H1 (cell line): Measurements from ENCODE around the gene EXD3. TPM values are rescaled to one million over a fixed set of nuclear protein-coding genes. Genes with fewer than 3 reads are reported as not detected.

ENCODE experiments used
- ATF2 ChIP-seq: IDR thresholded peaks from 2 replicates; pipeline ENCODE4 v1.6.1; 2012; ENCODE audit warnings: low read length, inconsistent platforms
- CEBPB ChIP-seq: IDR thresholded peaks from 2 replicates; pipeline ENCODE4 v1.6.1; 2012; ENCODE audit warnings: low read depth, low read length
- CHD1 ChIP-seq: IDR thresholded peaks from 2 replicates; pipeline ENCODE4 v1.6.1; 2012; ENCODE audit warnings: low read depth, low read length, improper control_type of control experiment
- EZH2 ChIP-seq: fragments of 200-600 bp; sonication (generic); IDR thresholded peaks from 2 replicates; pipeline ENCODE4 v1.7.1; 2012; ENCODE audit warnings: low read depth, mild to moderate bottlenecking, moderate library complexity, low read length, inconsistent platforms; ENCODE audit not compliant: severe bottlenecking
- MAX ChIP-seq: IDR thresholded peaks from 2 replicates; pipeline ENCODE4 v1.6.1; 2012; ENCODE audit warnings: inconsistent platforms
- PHF8 ChIP-seq: fragments of 200-600 bp; sonication (generic); conservative IDR thresholded peaks from 2 replicates; pipeline ENCODE4 v1.7.1; 2012; ENCODE audit warnings: low read depth, mild to moderate bottlenecking, inconsistent platforms, low read length, moderate library complexity
- POLR2AphosphoS5 ChIP-seq: IDR thresholded peaks from 2 replicates; pipeline ENCODE4 v1.6.1; 2011; ENCODE audit warnings: low read depth, low read length
- POU5F1 ChIP-seq: IDR thresholded peaks from 2 replicates; pipeline ENCODE4 v1.6.1; 2011; ENCODE audit warnings: low read depth, mild to moderate bottlenecking, low read length, moderate library complexity
- RNF2 ChIP-seq: fragments of 200-900, 300-1000 bp; sonication (generic); IDR thresholded peaks from 2 replicates; pipeline ENCODE4 v1.7.1; 2016; ENCODE audit warnings: borderline replicate concordance, low read depth, mild to moderate bottlenecking, antibody characterized with exemption, low read length; ENCODE audit not compliant: poor library complexity, severe bottlenecking; ENCODE audit errors: missing control alignments
- SAP30 ChIP-seq: fragments of 300-600 bp; sonication (generic); IDR thresholded peaks from 2 replicates; pipeline ENCODE4 v1.7.1; 2012; ENCODE audit warnings: low read length, moderate library complexity, mild to moderate bottlenecking, inconsistent platforms; ENCODE audit not compliant: insufficient read depth, insufficient replicate concordance
- SIN3A ChIP-seq, 2 experiments: IDR thresholded peaks in 1 of 2; conservative IDR thresholded peaks in 1 of 2; 2 replicates each; pipeline ENCODE4 v1.6.1; 2011 to 2012; ENCODE audit warnings: low read length in 2 of 2, improper control_type of control experiment in 1 of 2, low read depth in 1 of 2, mild to moderate bottlenecking in 1 of 2
- TEAD4 ChIP-seq: IDR thresholded peaks from 2 replicates; pipeline ENCODE4 v1.6.1; 2012; ENCODE audit warnings: low read depth, low read length, inconsistent platforms, mixed read lengths
- polyA plus RNA-seq, 7 experiments: library from polyadenylated mRNA; depleted of rRNA in 3 of 7; stranded (reverse) in 5 of 7; unstranded in 2 of 7; fragments of >200 nt in 5 of 7; fragments of 200-250 nt in 2 of 7; gene quantifications; 1 replicate in 5 of 7; 2 replicates in 1 of 7; 4 replicates in 1 of 7; pipeline versions ENCODE4 v1.2.1 to v1.2.3, GENCODE V29; 2011 to 2013; ENCODE audit warnings: missing spikeins in 2 of 7, mixed read lengths in 2 of 7
- total RNA-seq: library from RNA; stranded (reverse); fragmentation: NEBNext Ultra II Directional; extraction: Animal tissue kit (Norgen Biotek cat#: 25700); gene quantifications from 2 replicates; pipeline ENCODE4 v1.2.1, GENCODE V29; 2021
- TF ChIP-seq, protein P1 (sequence below): IDR thresholded peaks from 2 replicates; pipeline ENCODE4 v1.6.1; 2011; ENCODE audit warnings: low read length, improper control_type of control experiment
- TF ChIP-seq, protein P2 (sequence below): IDR thresholded peaks from 2 replicates; pipeline ENCODE4 v1.6.1; 2012; ENCODE audit warnings: inconsistent platforms

EXD3 gene
- total and polyA plus RNA-seq, 2 of the 8 experiments (the other 6 are each of a cell fraction or from before 2014, with no cell fraction given): 7.2 to 9.4 TPM

DNA sequence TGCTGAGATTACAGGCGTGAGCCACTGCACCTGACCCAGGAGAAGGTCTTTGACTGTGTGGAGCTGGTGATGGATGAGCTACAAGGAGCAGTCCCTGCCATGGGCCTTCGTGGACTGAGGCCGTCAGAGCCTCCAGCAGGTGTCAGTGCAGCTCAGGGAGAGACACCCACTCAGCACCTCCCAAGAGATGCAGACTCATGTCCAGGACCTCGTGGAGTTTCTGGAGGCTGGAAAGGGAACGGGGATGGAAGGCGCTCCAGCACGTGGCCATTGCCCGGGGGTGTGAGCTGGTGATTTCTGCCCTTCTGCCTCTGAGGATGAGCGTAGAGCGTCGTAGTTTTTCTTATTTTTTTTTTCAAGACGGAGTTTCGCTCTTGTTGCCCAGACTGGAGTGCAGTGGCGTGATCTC is 136.0 kb downstream of the EXD3 start (continued):
- no peak for TF ChIP-seq TEAD4
- no peak for TF ChIP-seq CHD1
- TF ChIP-seq RNF2: no peak
- peak; percentile 96 for TF ChIP-seq MAX
- TF ChIP-seq CEBPB: no peak
- TF ChIP-seq SIN3A (conservative IDR thresholded peaks at IDR 0.05 in 1 of 2, IDR thresholded peaks at IDR 0.05 in 1 of 2; ENCODE audit: low read depth in 1 of 2, low read length in 2 of 2): 0 out of 4 replicates have a peak, but pooled peaks of 1 of the 2 experiments have one; percentile 43
- no peak for TF ChIP-seq EZH2
- no peak for TF ChIP-seq ATF2
- TF ChIP-seq, protein P1, sequence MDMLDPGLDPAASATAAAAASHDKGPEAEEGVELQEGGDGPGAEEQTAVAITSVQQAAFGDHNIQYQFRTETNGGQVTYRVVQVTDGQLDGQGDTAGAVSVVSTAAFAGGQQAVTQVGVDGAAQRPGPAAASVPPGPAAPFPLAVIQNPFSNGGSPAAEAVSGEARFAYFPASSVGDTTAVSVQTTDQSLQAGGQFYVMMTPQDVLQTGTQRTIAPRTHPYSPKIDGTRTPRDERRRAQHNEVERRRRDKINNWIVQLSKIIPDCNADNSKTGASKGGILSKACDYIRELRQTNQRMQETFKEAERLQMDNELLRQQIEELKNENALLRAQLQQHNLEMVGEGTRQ: no peak
- no peak for TF ChIP-seq POU5F1
- no peak for TF ChIP-seq POLR2AphosphoS5
- TF ChIP-seq, protein P2, sequence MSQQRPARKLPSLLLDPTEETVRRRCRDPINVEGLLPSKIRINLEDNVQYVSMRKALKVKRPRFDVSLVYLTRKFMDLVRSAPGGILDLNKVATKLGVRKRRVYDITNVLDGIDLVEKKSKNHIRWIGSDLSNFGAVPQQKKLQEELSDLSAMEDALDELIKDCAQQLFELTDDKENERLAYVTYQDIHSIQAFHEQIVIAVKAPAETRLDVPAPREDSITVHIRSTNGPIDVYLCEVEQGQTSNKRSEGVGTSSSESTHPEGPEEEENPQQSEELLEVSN: peak; percentile 81
- no peak for TF ChIP-seq SAP30
- TF ChIP-seq PHF8: no peak
